SU-DHL-6 (cell line): Measurements from ENCODE around the gene IGSF22.

Source experiments
- CTCF ChIP-seq: fragments of 200-600 bp; sonication (generic); IDR thresholded peaks from one replicate; pipeline ENCODE4 v1.5.1; 2017; ENCODE audit warnings: antibody characterized with exemption, mild to moderate bottlenecking, low read length, moderate library complexity; ENCODE audit not compliant: insufficient read depth, poor library complexity, severe bottlenecking
- EZH2phosphoT487 ChIP-seq: fragments of 200-600 bp; sonication (generic), shearing (Covaris generic); conservative IDR thresholded peaks from 2 replicates; pipeline ENCODE4 v1.6.1; 2018; ENCODE audit warnings: mild to moderate bottlenecking, antibody characterized with exemption, low read length, moderate library complexity, mixed read lengths

GRCh38 chr11:18728658-18729057, 2.7 kb upstream of the IGSF22 start:
- TF ChIP-seq CTCF (no peak), EZH2phosphoT487 (no peak)
